GM18909 (cell line): Measurements from ENCODE around the gene PALLD.

Source experiments
- ATAC-seq: cut with Tn5 transposase; IDR thresholded peaks from one replicate; pipeline ENCODE4 v1.9.1; 2021; ENCODE audit warnings: mild to moderate bottlenecking; ENCODE audit not compliant: unreplicated experiment, poor library complexity

PALLD gene

DNA sequence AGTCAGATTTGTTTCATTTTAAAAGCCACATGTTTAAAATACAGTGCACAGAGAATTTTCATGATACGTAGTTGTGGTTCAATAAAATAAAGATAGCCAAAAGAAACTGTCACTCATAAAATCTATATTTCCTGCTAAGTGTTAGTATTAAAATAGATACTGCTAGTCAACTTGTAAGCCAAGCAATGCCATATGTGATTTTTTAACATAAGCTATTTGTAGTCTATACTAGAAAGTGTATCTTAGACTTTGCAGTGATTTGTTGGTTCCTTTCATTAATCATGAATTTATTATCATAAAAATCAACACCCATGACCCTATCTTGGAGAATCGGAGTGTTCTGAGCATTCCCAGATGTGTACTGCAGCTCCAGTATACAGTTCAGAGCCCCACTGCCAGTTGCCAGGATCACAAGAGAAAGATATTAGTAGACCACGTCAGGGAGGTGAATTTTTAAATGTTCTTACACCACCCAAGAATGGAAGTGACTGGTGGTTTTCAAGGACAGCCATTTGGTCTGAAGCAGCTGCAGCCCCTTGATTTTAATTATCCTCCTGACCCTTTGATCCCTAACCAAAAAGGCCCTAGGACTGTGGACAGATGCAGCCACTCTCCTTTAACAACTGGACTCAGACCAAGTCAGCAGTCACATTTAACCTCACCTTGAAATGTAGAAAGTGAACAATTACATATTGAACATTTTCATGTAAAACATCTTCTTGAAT is 163.1 kb downstream of the PALLD start:
- no peak for ATAC-seq

DNA sequence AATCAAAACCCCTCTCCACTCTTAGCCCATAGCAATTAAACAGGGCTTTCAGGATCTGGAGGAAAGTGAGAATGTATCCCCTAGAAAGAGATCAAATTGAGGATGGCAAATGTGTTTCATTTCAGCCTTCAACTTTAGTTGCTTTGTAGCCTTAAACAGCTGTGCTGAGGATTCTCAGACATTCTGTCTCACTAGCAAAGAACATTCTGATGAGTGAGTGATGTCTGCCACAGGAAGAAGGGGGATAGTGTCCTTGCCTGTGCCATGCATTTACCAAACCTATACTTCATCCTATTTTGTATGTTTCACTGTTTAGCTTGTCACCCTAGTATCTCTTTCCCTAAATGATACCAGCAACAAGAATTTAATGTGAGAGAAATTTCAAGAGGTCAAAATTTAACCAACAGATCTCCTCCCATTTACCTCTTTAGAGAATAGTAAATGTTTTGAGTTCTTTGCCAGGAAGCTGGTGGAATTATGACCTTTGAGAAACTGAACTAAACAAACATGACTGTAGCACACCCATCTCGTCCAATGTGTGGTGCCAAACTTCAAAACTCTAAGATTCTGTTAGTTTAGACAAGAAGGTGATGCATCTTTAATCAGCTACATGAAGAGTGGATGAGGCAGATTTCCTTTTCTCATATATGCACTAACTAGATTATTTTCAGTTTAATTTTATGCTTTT is 165.6 kb downstream of the PALLD start:
- ATAC-seq, result no peak

DNA sequence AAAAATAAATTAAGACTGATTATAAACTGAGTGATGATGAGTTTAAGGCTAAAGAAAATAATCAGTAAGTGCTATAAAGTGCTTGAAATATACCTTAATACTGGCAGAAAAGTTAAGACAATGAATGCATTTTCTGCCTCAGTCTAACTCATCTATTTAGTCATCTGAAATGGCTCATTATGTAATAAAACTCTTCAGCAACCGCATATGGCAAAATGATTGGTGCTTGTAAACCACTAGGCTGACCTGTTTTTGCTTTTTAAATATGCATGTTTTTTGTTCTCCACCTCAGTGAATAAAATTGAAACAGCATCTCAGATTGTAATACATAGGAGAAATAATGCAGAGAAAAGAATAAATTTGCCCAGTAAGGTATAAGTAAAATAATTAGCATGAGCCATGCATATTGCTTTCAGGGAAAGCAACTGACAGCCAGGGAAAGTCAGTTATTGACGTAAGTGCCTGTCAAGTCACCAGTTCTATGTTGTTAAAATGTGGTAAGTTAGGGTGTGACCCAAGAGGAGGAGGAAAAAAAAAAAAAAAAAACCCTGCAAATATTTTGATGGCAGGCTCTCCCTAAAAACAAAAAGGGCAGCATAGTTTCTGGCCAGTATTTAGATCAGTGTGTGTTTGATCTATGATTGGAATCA is 167.5 kb downstream of the PALLD start:
- no peak for ATAC-seq

DNA sequence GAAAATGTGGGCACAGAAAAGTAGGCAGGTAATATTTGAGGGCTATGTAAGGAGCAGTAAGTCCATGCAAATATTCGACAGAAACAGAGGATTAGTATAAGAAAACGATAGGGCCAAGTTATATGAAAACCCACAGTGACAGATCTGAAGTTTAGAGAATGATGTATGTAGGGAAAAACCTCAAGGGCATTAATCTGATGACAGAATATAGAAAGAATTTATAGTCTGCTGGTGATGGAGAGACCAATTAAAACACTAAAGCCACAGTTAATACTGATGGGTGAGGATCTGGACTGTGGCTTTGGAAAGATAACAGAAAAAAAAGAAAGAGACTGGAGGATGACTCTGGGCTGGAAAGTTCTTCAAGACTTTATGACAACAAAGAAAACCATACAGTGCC is 169.7 kb downstream of the PALLD start:
- no peak for ATAC-seq

DNA sequence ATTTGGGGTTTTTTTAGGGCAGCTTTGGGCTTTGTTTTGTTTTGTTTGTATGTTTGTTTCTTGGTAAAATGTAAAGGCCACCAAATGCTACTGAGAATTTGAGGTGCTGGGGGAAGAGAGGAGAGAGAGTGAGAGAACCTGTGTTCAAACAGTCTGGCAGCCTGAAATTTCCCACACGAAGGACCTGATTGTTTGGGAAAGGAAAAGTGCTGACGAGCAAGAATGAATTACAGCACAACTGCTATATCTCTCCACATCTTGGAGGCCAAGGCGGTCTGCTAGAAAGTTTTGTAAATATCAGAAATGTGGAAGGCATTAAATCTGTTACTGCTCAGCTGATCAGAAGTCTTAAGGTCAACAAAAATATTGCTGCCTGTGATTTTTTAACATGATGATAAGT is 170.5 kb downstream of the PALLD start:
- no peak for ATAC-seq

DNA sequence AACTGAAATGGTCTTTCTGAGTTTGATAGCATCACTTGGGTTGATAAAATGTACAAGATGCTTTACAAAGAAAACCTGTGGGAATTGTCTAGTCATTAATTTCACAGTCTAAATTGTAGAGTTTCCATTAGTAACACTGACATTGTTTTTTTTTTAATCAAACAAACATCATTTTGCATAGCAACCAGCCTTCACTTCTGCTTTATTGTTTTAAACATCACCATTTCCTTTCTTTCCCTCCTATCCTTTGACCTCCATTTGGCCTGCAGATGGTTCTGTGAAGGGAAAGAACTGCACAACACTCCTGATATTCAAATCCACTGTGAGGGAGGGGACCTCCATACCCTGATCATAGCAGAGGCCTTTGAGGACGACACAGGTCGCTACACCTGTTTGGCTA is 171.1 kb downstream of the PALLD start:
- ATAC-seq, result no peak

DNA sequence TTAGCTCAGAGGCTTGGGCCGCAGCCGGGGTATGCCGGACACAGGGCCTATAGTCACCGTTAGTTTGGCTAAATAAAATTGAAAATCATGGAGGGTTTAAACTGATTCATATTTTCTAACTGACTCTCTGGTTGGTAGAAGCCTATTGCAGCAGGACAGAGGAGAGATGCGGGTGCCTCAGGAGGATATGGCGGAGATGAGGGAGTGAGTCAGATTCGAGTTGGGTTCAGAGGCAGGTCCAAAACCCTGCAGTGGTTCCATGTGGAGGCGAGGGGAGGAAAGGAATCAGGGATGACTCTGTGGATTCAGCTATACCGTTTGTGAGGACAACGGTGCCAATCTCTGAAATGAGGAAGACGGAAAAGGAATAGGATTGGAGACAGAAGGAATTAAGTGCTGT is 176.6 kb downstream of the PALLD start:
- no peak for ATAC-seq

DNA sequence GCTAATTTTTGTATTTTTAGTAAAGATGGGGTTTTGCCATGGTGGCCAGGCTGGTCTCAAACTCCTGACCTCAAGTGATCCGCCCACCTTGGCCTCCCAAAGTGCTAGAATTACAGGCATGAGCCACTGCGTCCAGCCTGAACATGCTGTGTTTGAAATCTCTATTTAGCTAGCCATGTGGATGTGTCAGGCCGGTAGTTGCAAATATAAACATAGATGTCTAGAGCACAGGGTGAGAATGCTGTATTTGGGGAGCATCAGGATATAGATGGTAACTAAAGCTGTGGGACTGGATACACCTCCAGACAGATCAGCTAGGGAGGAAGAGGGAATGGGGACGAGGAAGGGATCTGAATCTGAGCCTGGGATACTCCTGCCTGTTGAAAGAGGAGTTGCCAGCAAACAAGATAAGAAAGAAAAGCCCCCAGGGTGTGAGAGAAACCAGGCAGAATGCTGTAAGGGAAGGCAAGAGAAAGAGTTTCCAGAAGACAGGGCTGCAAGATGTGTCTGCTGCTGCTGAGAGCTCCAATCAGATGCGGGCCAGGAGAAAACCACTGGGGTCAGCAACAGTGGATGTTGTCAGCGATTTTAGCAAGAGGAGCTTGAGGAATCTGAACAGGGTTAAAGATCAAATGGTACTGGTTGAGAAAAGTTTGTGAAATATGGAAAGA is 177.4 kb downstream of the PALLD start:
- ATAC-seq, result no peak

DNA sequence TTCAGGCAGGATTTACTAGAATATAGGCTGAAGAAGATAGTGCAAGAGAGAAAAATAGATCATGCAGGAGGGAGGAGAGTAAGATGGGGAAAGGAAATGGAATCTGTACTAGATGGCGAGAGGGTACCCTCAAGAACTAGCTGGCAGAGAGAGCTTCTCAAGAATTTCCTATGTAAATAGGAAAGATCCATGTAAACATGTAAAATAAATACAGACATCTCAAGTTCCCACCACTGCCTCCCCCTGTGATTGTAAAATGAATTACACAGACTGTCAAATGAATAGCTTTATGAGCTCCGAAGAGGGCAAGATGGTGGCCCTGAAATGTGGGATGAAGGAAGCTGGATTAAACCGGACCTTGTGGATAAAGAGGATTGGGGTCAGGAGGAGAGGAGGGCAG is 178.0 kb downstream of the PALLD start:
- no peak for ATAC-seq

DNA sequence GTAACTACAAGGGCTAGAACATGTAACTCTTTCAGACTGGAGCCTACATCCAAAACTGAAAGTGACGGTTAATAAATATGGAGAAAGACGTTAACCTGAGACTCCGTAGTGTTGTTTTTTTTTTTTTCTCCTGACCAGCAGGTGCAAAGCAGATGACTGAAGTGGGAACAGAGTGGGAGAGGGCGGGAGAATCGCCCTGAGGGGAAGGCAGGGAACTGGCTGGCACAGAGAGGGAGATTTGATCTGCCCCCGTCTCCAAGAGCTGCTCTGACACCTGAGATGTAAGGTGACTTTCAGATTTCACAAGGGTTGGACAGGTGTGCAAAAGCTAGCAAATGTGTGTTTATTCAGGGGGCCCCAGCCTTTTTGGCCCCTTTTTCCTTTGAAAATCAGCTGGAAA is 180.2 kb downstream of the PALLD start:
- ATAC-seq, result no peak

DNA sequence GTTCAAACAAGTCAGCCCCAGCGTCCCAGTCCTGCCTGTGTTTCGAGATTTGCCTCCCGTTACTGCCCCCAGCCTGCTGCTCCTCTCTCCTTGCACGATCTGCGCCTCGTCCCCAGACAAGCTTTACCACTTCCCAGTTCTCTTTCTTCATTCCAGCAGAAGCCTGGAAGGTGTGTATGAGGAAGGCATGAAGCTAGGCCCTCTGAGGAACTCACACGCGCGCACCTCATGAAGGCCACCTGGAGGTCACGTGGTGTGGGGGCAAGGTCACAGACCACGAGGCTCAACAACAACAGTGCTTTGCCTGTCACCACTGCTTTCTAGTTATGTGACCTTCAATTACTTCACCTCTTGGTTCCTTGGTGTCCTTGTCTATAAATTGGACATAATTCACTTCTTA is 181.0 kb downstream of the PALLD start:
- ATAC-seq, result no peak

DNA sequence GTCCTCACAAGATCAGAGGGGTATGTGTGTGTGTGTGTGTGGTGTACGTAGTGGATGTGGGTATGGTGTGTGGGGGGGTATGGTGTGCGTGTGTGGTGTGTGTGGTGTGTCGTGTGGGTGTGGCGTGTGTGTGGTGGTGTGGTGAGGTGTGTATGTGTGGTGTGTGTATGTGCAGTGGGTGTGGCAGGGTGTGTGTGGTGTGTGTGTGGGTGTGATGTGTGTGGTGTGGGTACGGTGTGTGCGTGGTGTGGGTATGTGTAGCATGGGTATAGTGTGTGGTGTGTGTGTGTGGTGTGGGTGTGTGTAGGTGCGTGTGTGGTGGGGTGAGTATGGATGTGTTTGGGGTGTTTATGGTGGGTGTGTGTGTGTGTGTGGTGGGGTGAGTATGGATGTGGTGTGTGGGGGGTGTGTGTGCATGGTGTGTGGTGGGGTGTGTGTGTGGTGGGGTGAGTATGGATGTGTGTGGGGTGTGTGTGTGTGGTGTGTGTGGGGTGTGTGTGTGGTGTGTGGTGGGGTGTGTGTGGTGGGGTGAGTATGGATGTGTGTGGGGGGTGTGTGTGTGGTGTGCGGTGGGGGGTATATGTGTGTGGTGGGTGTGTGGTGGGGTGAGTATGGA is 182.0 kb downstream of the PALLD start:
- no peak for ATAC-seq

DNA sequence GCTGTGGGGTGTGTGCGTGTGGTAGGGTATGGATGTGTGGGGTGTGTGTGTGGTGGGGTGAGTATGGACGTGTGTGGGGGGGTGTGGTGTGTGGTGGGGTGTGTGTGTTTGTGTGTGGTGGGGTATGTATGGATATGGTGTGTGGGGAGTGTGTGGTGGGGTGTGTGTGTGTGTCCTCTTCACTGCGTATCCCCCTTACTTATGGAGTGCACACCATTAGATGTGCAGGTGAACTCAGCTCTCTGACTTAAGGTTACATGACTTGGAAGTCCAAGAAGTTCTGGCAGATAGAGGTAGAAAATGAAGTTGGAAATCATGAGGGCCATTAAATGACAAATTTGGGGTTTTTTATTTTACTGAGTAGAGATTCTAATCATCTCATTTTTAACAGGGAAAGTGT is 182.5 kb downstream of the PALLD start:
- ATAC-seq, result no peak

DNA sequence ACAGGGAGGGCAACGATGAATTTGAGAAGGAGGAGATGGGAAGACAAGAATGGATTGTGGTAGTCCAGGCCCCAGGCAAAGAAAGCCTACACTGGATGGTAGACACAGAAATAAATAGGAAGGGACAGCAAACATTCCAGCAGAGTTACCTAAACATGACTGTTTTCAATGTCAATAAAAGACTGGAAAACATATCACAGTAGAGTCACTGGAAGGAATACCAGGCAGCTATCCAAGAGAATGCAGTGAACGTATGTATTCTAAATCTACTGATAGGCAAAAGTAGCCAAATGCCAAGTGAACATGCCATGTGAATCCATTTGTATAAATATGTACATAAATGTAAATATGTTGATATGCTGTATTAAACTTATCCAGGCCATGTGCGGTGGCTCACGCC is 183.0 kb downstream of the PALLD start:
- ATAC-seq, result no peak

DNA sequence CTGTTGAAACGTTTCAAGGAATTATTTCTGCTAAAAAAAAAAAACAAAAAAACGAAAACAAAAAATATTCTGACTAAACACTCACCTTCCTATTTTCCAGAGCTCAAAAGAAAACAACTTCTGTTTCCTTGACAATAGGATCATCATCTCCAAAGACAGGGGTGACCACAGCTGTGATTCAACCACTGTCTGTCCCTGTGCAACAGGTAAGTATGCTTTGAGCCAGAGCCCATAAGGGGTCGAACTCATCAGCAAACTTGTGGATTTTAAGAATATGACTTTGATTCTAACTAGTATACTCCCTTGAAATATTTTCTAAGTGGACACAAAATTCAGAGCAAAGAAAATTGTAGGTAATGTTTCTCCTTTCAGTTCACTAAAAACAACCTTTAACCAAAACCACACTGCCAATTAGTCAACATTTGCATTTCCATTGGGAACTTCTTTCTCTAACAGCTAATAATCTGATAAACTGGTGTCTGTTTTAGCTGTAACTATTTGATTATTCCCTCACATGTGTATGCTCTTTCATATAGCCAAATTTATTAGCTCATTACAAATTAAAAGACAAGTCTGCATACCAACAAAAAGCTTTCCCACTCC is 186.1 kb downstream of the PALLD start:
- ATAC-seq, result no peak

DNA sequence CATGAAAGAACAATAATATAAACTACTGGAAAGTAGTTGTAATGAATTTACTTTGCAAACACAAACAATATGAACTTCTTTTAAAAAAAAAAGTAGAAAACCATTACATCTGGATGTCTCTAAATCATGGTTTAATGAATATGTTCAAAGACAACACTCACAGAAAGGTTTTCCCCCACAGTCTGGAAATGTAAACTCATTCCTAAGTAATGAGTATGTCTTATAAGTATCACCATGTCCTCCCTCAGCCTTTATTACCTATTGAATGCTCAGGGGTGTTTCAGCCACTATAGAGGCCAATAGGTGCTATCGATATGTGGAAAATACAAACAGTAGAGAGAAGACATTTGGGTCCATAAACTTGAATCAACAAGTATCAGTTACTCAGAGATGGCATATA is 186.7 kb downstream of the PALLD start:
- ATAC-seq, result no peak

DNA sequence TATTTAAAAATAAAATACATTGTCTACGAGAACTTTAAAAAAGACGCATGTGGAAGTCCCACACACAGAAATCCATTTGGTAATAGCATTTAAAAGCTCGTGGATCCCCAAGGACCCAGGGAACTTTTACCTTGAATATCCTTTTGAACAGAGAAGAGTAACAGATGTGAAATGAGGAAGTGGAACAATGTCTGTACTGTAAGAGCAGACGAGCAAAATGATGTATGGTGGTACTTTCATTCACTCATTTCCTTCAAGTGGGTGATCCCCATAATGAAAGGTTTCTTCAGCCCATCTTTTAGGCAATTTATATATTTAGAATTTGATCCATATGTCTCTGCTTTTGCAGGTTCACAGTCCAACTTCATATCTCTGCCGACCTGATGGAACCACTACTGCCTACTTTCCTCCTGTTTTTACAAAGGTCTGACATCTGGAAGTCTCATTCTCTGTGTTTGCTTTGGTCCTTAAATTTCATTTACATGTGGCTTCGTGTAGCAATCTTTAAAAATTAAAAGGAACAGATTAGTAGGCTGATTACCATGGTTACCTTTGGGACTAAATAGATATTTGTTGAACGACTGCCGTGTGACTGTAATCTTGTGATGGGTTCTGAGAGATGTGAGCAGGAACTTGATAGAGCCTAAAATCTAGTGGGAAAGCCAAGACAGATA is 188.4 kb downstream of the PALLD start:
- peak; percentile 96 for ATAC-seq

DNA sequence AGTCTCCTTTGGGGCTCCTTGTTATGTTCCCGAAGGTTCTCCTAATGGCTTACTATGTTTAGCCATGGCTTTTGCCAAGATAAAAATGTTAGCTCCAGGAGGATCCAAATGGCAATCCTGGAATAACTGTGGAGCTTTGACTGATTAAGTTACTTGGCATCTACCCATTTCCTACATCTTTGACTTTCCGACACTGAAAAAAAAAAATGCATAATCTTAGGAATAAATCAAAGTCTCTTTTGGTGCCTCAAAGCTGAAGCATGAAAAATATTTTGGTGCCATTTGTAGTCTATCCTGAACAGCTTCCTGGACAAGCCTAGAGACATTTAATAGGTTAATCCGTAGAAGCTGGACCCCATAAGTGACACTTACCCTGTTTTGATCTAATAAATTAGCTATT is 191.7 kb downstream of the PALLD start:
- ATAC-seq, result no peak

DNA sequence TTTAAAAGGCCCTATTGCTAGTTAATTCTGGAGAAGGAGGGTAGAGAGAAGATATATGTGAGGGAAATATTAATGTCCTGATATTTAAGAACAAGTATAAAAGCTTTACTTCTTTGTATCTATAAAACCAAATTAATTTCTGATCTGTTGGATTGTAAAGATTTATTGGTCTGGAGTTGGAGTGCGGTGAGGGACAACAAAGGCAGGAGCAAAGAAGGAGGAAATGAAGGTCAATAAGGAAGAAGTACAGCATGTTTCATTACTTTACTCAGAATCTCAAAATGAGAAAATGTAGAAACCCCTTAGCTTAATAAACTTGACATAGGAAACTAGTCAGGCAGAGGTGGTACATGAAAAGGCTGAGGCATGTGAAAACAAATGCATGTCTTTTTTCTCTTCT is 192.9 kb downstream of the PALLD start:
- no peak for ATAC-seq

DNA sequence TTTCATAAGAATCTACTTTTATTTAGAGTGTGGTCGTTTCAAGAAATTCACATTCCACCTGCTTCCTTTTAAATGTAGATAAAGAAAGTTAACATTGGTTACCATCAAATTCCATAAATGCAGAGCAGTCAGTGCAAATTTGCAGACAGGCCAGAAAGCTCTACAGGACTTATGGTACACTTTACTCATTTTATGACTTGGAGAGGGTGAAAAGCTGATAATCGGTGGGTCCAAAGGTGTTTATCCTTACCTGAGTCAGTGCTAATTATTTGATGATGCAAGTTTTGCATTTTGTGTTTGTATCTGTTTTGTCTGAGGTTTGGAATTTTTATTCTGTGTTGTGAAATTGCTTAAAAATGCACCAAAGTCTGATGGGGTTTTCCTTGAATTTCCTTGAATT is 193.3 kb downstream of the PALLD start:
- ATAC-seq, result no peak
